ENCODE data around the gene CCDC97.

DNA sequence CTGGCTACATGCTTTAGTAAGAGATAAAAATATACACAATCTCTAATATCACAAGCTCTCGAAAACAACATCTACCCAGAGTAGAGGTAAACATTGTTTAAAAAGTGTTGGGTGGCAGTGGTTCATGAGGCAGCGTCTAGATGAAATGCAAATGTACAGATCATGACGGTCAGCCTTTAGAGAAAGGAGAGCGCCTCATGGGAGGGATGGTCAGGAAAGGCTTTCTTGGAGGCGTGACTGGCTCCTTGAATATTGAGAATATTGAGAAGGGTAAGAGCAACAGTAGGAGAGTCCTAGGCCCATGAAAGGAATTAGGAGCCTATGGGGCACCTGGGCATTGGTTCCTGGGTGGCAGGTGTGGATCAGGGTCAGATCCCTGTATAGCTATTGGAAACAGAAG lies 35.2 kb upstream of the CCDC97 start:
- TF ChIP-seq, protein P1, sequence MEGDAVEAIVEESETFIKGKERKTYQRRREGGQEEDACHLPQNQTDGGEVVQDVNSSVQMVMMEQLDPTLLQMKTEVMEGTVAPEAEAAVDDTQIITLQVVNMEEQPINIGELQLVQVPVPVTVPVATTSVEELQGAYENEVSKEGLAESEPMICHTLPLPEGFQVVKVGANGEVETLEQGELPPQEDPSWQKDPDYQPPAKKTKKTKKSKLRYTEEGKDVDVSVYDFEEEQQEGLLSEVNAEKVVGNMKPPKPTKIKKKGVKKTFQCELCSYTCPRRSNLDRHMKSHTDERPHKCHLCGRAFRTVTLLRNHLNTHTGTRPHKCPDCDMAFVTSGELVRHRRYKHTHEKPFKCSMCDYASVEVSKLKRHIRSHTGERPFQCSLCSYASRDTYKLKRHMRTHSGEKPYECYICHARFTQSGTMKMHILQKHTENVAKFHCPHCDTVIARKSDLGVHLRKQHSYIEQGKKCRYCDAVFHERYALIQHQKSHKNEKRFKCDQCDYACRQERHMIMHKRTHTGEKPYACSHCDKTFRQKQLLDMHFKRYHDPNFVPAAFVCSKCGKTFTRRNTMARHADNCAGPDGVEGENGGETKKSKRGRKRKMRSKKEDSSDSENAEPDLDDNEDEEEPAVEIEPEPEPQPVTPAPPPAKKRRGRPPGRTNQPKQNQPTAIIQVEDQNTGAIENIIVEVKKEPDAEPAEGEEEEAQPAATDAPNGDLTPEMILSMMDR (IDR thresholded peaks at IDR 0.05), result no peak
- no peak for TF ChIP-seq POLR2A (IDR thresholded peaks at IDR 0.05)
